Gastrocnemius medialis (tissue), 4 donors: ENCODE results near the gene RNU5D-1.

Source experiments
- POLR2A ChIP-seq, 2 donors: fragments of 450-650 bp; IDR thresholded peaks; one replicate each; pipeline ENCODE4 v1.6.1; 2017; ENCODE audit warnings: antibody characterized with exemption in 2 of 2, mild to moderate bottlenecking in 2 of 2, moderate library complexity in 2 of 2
- TF ChIP-seq, protein P1 (sequence below), 5 experiments: fragments of 450-650 bp in 3 of 5; fragments of 200-600 bp in 2 of 5; sonication (generic) in 2 of 5; IDR thresholded peaks in 4 of 5; conservative IDR thresholded peaks in 1 of 5; 1 replicate in 4 of 5; 2 replicates in 1 of 5; pipeline ENCODE4 v1.5.1; 2016 to 2019; ENCODE audit warnings: antibody characterized with exemption in 5 of 5, mild to moderate bottlenecking in 3 of 5, moderate library complexity in 3 of 5

DNA sequence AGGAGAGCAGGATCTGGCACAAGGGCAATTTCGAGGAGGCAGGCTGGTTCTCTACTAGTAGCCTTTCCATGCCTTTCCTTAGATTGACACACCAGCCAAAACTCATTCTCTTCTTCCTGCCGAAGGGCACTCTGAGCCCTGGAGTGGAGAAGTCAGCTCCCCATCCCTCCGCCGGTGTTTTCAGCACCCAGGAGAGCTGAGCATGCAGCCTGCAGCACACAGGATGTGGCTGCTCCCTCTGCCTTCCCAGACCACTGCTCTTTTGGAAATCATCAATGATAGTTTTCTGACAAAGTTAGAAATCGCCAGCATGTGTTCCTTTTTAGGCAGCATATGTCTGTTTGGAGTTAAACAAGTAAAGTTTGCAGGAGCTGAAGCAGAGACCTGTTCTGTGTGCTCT is 11.7 kb downstream of the RNU5D-1 start:
- TF ChIP-seq, protein P1, sequence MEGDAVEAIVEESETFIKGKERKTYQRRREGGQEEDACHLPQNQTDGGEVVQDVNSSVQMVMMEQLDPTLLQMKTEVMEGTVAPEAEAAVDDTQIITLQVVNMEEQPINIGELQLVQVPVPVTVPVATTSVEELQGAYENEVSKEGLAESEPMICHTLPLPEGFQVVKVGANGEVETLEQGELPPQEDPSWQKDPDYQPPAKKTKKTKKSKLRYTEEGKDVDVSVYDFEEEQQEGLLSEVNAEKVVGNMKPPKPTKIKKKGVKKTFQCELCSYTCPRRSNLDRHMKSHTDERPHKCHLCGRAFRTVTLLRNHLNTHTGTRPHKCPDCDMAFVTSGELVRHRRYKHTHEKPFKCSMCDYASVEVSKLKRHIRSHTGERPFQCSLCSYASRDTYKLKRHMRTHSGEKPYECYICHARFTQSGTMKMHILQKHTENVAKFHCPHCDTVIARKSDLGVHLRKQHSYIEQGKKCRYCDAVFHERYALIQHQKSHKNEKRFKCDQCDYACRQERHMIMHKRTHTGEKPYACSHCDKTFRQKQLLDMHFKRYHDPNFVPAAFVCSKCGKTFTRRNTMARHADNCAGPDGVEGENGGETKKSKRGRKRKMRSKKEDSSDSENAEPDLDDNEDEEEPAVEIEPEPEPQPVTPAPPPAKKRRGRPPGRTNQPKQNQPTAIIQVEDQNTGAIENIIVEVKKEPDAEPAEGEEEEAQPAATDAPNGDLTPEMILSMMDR (IDR thresholded peaks at IDR 0.05 in 4 of 5, conservative IDR thresholded peaks at IDR 0.05 in 1 of 5): no peak
- no peak for TF ChIP-seq POLR2A (IDR thresholded peaks at IDR 0.05)
